Measurements from ENCODE around the gene ZNF664.

DNA sequence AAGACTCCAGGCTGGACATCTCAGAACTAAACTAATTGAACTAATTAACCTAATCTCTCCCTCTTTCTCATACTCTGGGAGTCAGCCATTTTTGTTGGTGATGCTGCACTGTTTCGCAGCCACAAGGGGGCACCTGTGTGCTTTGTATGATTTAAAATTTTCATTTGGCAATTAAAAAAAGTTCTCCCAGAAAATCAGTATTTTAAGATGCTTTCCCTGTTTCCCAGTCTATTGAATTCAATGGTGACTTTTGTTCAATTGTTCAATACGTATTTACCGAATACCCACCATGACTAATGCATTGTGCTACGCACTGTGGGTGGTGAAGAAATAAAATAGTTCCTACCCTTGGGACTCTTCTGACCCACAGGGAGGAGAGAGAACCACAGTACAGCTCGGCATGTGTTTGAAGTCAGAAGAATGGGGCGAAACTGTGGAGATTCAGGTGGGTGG is 63.7 kb downstream of the ZNF664 start:
- TF ChIP-seq EZH2 (IDR thresholded peaks at IDR 0.05; ENCODE audit: borderline replicate concordance, low read depth, low read length, severe bottlenecking) = no peak
- TF ChIP-seq, protein P1, sequence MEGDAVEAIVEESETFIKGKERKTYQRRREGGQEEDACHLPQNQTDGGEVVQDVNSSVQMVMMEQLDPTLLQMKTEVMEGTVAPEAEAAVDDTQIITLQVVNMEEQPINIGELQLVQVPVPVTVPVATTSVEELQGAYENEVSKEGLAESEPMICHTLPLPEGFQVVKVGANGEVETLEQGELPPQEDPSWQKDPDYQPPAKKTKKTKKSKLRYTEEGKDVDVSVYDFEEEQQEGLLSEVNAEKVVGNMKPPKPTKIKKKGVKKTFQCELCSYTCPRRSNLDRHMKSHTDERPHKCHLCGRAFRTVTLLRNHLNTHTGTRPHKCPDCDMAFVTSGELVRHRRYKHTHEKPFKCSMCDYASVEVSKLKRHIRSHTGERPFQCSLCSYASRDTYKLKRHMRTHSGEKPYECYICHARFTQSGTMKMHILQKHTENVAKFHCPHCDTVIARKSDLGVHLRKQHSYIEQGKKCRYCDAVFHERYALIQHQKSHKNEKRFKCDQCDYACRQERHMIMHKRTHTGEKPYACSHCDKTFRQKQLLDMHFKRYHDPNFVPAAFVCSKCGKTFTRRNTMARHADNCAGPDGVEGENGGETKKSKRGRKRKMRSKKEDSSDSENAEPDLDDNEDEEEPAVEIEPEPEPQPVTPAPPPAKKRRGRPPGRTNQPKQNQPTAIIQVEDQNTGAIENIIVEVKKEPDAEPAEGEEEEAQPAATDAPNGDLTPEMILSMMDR (IDR thresholded peaks at IDR 0.05; ENCODE audit: borderline replicate concordance, extremely low read depth, low read length, poor library complexity, severe bottlenecking) = peak; percentile 96

Measured in DND-41 (cell line).